Measurements from ENCODE around the gene NEGR1.

Gene NEGR1

GRCh38 chr1:72229893-72230292, 52.4 kb downstream of the NEGR1 start:
- no peak for DNase-seq

GRCh38 chr1:72227667-72228066, 54.7 kb downstream of the NEGR1 start:
- no peak for DNase-seq

- no peak for DNase-seq
Measured at GRCh38 chr1:72224506-72224905, 57.8 kb downstream of the NEGR1 start.

GRCh38 chr1:72221811-72222210, 60.5 kb downstream of the NEGR1 start:
- no peak for DNase-seq

GRCh38 chr1:72218141-72218739, 64.1 kb downstream of the NEGR1 start:
- DNase-seq, result no peak

GRCh38 chr1:72207059-72207458, 75.3 kb downstream of the NEGR1 start:
- DNase-seq, result no peak

- DNase-seq, result no peak
Measured at GRCh38 chr1:72202761-72203160, 79.6 kb downstream of the NEGR1 start.

GRCh38 chr1:72197786-72198185, 84.6 kb downstream of the NEGR1 start:
- DNase-seq, result no peak

- no peak for DNase-seq
Measured at GRCh38 chr1:72186733-72187307, 95.5 kb downstream of the NEGR1 start.

GRCh38 chr1:72184099-72184701, 98.1 kb downstream of the NEGR1 start:
- DNase-seq, result no peak

- DNase-seq, result no peak
Measured at GRCh38 chr1:72182859-72183258, 99.5 kb downstream of the NEGR1 start.

GRCh38 chr1:72178266-72178665, 104.1 kb downstream of the NEGR1 start:
- DNase-seq, result no peak

GRCh38 chr1:72177711-72178110, 104.6 kb downstream of the NEGR1 start:
- DNase-seq, result no peak

GRCh38 chr1:72170246-72170645, 112.1 kb downstream of the NEGR1 start:
- no peak for DNase-seq

- DNase-seq, result no peak
Measured at GRCh38 chr1:72166426-72166825, 115.9 kb downstream of the NEGR1 start.

GRCh38 chr1:72150508-72150907, 131.8 kb downstream of the NEGR1 start:
- DNase-seq, result no peak

GRCh38 chr1:72141875-72142274, 140.5 kb downstream of the NEGR1 start:
- no peak for DNase-seq

- DNase-seq, result no peak
Measured at GRCh38 chr1:72140222-72140621, 142.1 kb downstream of the NEGR1 start.

GRCh38 chr1:72137656-72138055, 144.7 kb downstream of the NEGR1 start:
- no peak for DNase-seq

GRCh38 chr1:72129869-72130268, 152.5 kb downstream of the NEGR1 start:
- no peak for DNase-seq

GRCh38 chr1:72122099-72122880, 160.0 kb downstream of the NEGR1 start:
- no peak for DNase-seq

- DNase-seq, result no peak
Measured at GRCh38 chr1:72119491-72119890, 162.8 kb downstream of the NEGR1 start.

GRCh38 chr1:72117621-72118020, 164.7 kb downstream of the NEGR1 start:
- no peak for DNase-seq

GRCh38 chr1:72115290-72115689, 167.0 kb downstream of the NEGR1 start:
- DNase-seq, result no peak

Measured in CD4-positive, alpha-beta T cell treated with Interleukin-21 for 1 hour (primary cell).